ENCODE data around the gene KITLG.
A peak's percentile ranks its signal among the peaks of the same experiment; 100 is the strongest.
"Not testable (repeated sequence)": the region's sequence is repeated elsewhere in the genome, so short reads cannot be mapped to it uniquely, and the experiment has no call there.

Gene KITLG

DNA sequence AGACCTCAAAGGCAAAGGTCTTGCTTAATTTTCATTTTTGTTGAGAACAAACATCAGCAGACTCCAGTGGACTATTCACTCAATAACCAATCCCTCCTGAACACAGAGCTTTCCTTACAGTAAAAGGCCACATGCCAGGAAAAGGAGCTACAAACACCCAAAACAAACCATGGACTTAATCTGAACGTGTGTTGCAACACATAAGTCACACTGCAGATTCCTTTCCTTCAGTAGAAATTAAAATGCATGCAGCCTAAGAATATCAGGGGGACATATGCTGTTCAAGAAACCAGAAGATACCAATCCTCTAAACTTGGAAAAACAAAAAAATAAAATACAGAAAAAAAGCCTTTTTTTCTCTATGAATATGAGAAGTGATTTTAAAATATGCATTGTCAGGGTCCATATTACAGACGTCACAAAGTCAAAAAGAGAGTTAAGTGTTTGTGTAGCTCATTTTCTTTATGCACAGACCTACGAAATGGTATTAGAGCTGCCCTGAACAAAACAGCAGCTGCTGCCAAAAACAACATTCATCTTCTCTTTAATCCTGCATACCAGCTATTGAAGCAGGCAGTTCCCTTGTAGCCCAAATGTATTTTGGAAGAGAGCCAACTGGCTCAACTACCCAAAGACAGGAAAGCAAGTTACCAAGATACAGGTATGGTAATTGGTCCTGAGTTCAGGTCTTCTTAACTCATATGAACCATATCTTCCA, 26.2 kb downstream of the KITLG start:
- TF ChIP-seq HDGF (IDR thresholded peaks at IDR 0.05; ENCODE audit: borderline replicate concordance) (no peak), ELF4 (IDR thresholded peaks at IDR 0.05) (no peak), FOXM1 (IDR thresholded peaks at IDR 0.05; ENCODE audit: borderline replicate concordance) (no peak), FOXK2 (IDR thresholded peaks at IDR 0.05) (no peak), SP1 (IDR thresholded peaks at IDR 0.05) (no peak), LEF1 (IDR thresholded peaks at IDR 0.05; ENCODE audit: borderline replicate concordance) (no peak), FOXA1 (IDR thresholded peaks at IDR 0.05) (no peak), BHLHE40 (IDR thresholded peaks at IDR 0.05; ENCODE audit: borderline replicate concordance) (no peak), TARDBP (IDR thresholded peaks at IDR 0.05) (no peak), CTBP1 (IDR thresholded peaks at IDR 0.05; ENCODE audit: borderline replicate concordance) (no peak), NFRKB (IDR thresholded peaks at IDR 0.05) (no peak), SUZ12 (IDR thresholded peaks at IDR 0.05) (no peak), ARNT (IDR thresholded peaks at IDR 0.05) (no peak), L3MBTL2 (conservative IDR thresholded peaks at IDR 0.05) (no peak), ZNF384 (IDR thresholded peaks at IDR 0.05) (no peak)
- TF ChIP-seq, protein P1, sequence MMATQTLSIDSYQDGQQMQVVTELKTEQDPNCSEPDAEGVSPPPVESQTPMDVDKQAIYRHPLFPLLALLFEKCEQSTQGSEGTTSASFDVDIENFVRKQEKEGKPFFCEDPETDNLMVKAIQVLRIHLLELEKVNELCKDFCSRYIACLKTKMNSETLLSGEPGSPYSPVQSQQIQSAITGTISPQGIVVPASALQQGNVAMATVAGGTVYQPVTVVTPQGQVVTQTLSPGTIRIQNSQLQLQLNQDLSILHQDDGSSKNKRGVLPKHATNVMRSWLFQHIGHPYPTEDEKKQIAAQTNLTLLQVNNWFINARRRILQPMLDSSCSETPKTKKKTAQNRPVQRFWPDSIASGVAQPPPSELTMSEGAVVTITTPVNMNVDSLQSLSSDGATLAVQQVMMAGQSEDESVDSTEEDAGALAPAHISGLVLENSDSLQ (IDR thresholded peaks at IDR 0.05): no peak
- peak; percentile 29 for DNase-seq (ENCODE audit: extremely low spot score)
- POLR2A ChIA-PET: interaction anchor here (2.2 kb wide), 1 partner anchor 26 kb away, joined by 9 read pairs; the partner anchor contains the start of gene KITLG
- CTCF ChIA-PET: interaction anchor here (0.7 kb wide), 1 partner anchor 939 kb away, joined by 4 read pairs; no protein-coding TSS in a partner anchor

DNA sequence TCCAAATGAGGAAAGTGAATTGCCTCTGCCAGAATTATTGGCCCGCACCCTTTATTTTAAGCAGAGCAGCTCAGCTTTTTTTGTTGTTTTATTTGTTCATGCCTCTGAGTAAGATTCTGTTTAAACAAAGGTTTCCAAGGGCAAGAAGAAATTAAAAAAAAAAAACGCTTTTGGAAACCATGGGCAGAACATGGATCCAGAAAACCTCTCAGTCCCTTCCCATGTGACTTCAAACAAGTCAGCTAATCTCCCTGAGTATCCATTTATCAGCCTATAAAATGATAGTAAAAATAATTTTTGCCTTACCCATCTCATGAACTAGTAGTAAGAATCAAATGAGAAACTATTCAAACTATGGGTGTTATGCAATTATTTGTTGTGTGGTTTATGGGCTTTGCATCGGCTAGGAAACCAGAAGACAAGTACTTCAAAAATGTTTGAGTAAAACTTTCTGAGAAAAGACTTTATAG, 27.6 kb downstream of the KITLG start:
- CTCF ChIA-PET: interaction anchor here (0.5 kb wide), 1 partner anchor 487 kb away, joined by 9 read pairs; no protein-coding TSS in a partner anchor
- POLR2A ChIA-PET: interaction anchor here (2.2 kb wide), 1 partner anchor 28 kb away, joined by 9 read pairs; the partner anchor contains the start of gene KITLG

DNA sequence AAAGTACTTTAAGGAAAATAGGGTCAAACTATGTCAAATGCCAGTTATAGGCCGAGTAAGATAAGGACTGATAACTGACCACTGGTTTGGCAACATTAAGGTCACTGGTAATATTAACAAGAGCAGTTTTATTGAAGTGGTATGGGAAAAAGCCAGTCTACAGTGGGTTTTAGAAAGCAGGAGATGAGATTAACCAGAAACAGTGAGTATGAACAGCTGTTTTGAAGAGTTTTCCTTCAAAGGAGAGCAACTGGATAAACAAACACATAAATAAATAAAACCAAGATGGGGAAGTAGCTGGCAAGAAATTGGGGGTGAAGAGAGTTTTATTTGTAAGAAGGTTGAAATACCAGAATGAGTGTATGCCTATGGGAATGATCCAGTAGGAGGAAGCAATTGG, 30.3 kb downstream of the KITLG start:
- ChIA-PET CTCF (interaction anchor here (1.0 kb wide), 1 partner anchor 30 kb away, joined by 3 read pairs; the partner anchor contains the start of gene KITLG), POLR2A (no interaction called here)
- TF ChIP-seq CTBP1 (IDR thresholded peaks at IDR 0.05; ENCODE audit: borderline replicate concordance) (no peak), SUZ12 (IDR thresholded peaks at IDR 0.05) (no peak), ELF4 (IDR thresholded peaks at IDR 0.05) (no peak), LEF1 (IDR thresholded peaks at IDR 0.05; ENCODE audit: borderline replicate concordance) (no peak), FOXK2 (IDR thresholded peaks at IDR 0.05) (no peak), SP1 (IDR thresholded peaks at IDR 0.05) (no peak), L3MBTL2 (conservative IDR thresholded peaks at IDR 0.05) (no peak), ARNT (IDR thresholded peaks at IDR 0.05) (no peak), BHLHE40 (IDR thresholded peaks at IDR 0.05; ENCODE audit: borderline replicate concordance) (no peak), NFRKB (IDR thresholded peaks at IDR 0.05) (no peak), FOXA1 (IDR thresholded peaks at IDR 0.05) (no peak), TARDBP (IDR thresholded peaks at IDR 0.05) (no peak), ZNF384 (IDR thresholded peaks at IDR 0.05) (no peak)
- TF ChIP-seq, protein P1 (IDR thresholded peaks at IDR 0.05): no peak
- no peak for DNase-seq (ENCODE audit: extremely low spot score)

More for the DNA sequence above, 27.6 kb downstream of the KITLG start:
- TF ChIP-seq L3MBTL2 (conservative IDR thresholded peaks at IDR 0.05): no peak
- no peak for TF ChIP-seq ZNF384 (IDR thresholded peaks at IDR 0.05)
- no peak for TF ChIP-seq CTBP1 (IDR thresholded peaks at IDR 0.05; ENCODE audit: borderline replicate concordance)
- TF ChIP-seq, protein P1 (IDR thresholded peaks at IDR 0.05): no peak
- no peak for TF ChIP-seq SP1 (IDR thresholded peaks at IDR 0.05)
- TF ChIP-seq FOXA1 (IDR thresholded peaks at IDR 0.05): no peak
- no peak for TF ChIP-seq FOXK2 (IDR thresholded peaks at IDR 0.05)
- TF ChIP-seq BHLHE40 (IDR thresholded peaks at IDR 0.05; ENCODE audit: borderline replicate concordance): no peak
- TF ChIP-seq FOXM1 (IDR thresholded peaks at IDR 0.05; ENCODE audit: borderline replicate concordance): no peak
- no peak for TF ChIP-seq HDGF (IDR thresholded peaks at IDR 0.05; ENCODE audit: borderline replicate concordance)
- DNase-seq (ENCODE audit: extremely low spot score): no peak

DNA sequence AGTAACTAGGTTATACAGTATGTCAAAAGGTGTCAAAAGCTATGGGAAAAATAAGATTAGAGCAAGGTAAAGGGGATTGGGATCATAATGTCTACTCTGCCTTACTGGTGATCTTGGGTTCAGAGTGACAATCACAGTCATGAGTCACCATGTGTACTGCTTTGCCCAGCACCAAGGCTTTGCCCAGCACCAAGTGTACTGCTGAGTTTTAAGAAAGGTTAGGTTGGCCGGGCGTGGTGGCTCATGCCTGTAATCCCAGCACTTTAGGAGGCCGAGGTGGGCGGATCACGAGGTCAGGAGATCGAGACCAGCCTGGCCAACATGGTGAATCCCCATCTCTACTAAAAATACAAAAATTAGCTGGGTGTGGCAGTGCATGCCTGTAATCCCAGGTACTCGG, 32.3 kb downstream of the KITLG start:
- POLR2A ChIA-PET; DNase-seq (ENCODE audit: extremely low spot score); CTCF ChIA-PET: not testable (repeated sequence)

DNA sequence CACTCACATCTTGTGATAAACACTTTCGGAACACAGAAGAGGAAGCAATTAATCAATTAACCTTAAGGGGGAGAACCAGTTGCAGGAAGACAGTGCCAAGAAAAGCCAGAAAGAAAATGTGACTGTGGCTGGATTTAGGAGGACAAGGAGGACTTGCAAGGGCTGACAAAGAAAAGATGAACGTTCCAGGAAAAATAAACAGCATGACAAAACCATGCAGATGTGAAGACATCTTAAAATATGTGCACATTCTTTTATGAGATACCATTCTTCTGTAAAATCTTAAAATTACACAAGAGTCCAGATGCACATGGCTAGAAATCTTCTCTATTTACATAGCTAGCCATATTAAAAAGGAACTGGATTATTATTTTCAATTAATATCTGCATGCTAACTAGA, 33.4 kb downstream of the KITLG start:
- no peak for DNase-seq (ENCODE audit: extremely low spot score)
- TF ChIP-seq FOXA1 (IDR thresholded peaks at IDR 0.05) (no peak), L3MBTL2 (conservative IDR thresholded peaks at IDR 0.05) (no peak), FOXK2 (IDR thresholded peaks at IDR 0.05) (no peak), BHLHE40 (IDR thresholded peaks at IDR 0.05; ENCODE audit: borderline replicate concordance) (no peak), LEF1 (IDR thresholded peaks at IDR 0.05; ENCODE audit: borderline replicate concordance) (no peak), ELF4 (IDR thresholded peaks at IDR 0.05) (no peak), ARNT (IDR thresholded peaks at IDR 0.05) (no peak), CTBP1 (IDR thresholded peaks at IDR 0.05; ENCODE audit: borderline replicate concordance) (no peak), TARDBP (IDR thresholded peaks at IDR 0.05) (no peak), SUZ12 (IDR thresholded peaks at IDR 0.05) (no peak), ZNF384 (IDR thresholded peaks at IDR 0.05) (no peak), SP1 (IDR thresholded peaks at IDR 0.05) (no peak), NFRKB (IDR thresholded peaks at IDR 0.05) (no peak), HDGF (IDR thresholded peaks at IDR 0.05; ENCODE audit: borderline replicate concordance) (no peak), FOXM1 (IDR thresholded peaks at IDR 0.05; ENCODE audit: borderline replicate concordance) (no peak)
- TF ChIP-seq, protein P1 (IDR thresholded peaks at IDR 0.05): no peak
- ChIA-PET POLR2A (no interaction called here), CTCF (no interaction called here)

All from HEK293T (cell line).